Central memory CD4-positive, alpha-beta T cell (primary cell): Measurements from ENCODE around the gene LSM7.

Source experiments
- DNase-seq: peaks from one replicate; pipeline ENCODE4 v3.0.0; 2022

LSM7 gene

DNA sequence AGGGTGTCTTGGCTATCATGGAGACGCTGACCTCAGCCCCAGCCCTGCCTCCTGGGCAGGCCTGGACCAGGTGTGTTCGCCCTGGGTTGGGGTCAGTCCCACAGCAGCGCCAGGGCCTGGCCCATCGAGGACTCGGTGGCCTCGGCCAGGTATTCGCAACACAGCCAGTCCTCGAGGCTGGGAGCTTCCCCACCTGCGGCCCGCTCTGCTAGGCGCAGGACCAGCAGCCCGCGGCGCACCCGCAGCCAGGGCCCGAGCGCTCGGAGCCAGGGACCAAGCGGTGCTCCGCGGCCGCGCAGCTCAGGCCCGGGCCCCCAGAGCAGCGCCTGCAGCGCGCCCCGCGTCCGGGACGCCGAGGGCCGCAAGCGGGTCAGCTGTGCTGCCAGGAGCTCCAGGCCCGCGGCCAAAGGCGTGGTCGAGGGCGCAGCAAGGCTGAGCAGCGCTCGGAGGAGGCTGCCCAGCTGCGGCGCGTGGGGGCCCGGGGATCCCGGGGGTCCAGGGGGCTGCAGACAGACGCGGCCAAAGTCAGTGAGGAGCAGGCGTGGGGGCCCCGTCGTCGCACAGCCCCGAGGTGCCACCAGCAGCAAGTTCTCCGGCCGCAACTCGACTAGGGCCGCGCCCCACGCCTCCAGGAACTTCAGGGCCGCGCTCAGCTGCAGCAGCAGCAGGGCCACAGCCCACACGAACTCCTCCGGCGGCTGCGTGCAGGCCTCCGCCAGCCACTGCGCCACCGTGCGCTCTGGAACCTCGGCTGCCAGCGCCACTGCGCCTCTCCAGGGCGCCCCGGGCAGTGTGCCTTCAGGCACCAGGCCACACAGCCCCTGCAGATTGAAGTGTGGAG, 52.6 kb downstream of the LSM7 start:
- no peak for DNase-seq

DNA sequence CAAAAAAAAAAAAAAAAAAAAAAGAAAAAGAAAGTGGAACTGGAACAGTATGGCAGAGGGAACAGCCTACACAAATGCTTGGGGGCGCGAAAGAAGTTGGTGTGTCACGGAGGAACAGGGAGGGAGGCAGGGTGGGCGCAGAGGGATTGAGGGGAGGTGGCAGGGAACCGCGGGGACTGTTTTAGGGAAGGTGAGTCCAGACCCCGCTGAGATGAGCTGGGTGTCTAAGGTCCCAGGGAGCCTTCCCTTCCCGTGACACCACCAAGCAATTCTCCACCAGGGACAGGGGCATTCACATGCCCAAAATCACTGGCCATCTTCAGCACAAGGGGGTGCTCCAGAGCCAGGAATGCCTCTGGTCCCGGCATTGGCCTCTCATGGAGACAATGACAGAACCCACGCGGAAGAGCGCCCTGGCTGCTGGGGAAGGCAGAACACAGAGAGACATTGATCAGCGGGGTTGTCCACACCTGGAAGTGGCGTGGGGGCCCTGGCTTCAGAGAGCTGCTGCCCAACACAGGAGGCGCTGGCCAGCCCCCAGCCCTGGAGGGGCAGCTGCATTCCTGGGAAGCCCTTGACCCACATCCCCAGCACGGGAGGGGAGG, 53.4 kb downstream of the LSM7 start:
- DNase-seq = peak; percentile 51

GRCh38 chr19:2274185-2274711, 54.1 kb downstream of the LSM7 start:
- no peak for DNase-seq

GRCh38 chr19:2273356-2274184, 54.8 kb downstream of the LSM7 start:
- peak; percentile 71 for DNase-seq
